AG09309 (cell line): Measurements from ENCODE around the gene ITPKA.

Source experiments
- DNase-seq: peaks from one replicate; pipeline ENCODE4 v3.0.0-alpha.2; 2010; ENCODE audit warnings: low read depth
- H3K4me3 ChIP-seq: 2 replicates; pipeline ENCODE4 v1.5.1; 2011; ENCODE audit warnings: mild to moderate bottlenecking, low read depth, low read length, moderate library complexity; ENCODE audit not compliant: control insufficient read depth
- CTCF ChIP-seq: IDR thresholded peaks from 2 replicates; pipeline ENCODE4 v1.5.1; 2011; ENCODE audit warnings: mild to moderate bottlenecking, low read depth, low read length, inconsistent platforms; ENCODE audit not compliant: insufficient read depth, control insufficient read depth; ENCODE audit errors: missing control alignments

Gene ITPKA

GRCh38 chr15:41510728-41511127 lies 17.1 kb downstream of the ITPKA start:
- H3K4me3 ChIP-seq, result no peak overlapping the region
- no peak for TF ChIP-seq CTCF

GRCh38 chr15:41511331-41511898 lies 17.7 kb downstream of the ITPKA start:
- no peak for DNase-seq
- no peak overlapping the region for H3K4me3 ChIP-seq
- TF ChIP-seq CTCF, result no peak

More at GRCh38 chr15:41510728-41511127, 17.1 kb downstream of the ITPKA start:
- no peak for DNase-seq

GRCh38 chr15:41511899-41512369 lies 18.3 kb downstream of the ITPKA start:
- no peak overlapping the region for H3K4me3 ChIP-seq
- TF ChIP-seq CTCF, result no peak
- DNase-seq, result no peak

- no peak overlapping the region for H3K4me3 ChIP-seq
- no peak for DNase-seq
- no peak for TF ChIP-seq CTCF
Measured at GRCh38 chr15:41512512-41512939, 18.9 kb downstream of the ITPKA start.

GRCh38 chr15:41512940-41513505 lies 19.3 kb downstream of the ITPKA start:
- peak overlapping the region; percentile 15 for H3K4me3 ChIP-seq
- no peak for TF ChIP-seq CTCF
- no peak for DNase-seq

- TF ChIP-seq CTCF, result no peak
- DNase-seq, result no peak
- H3K4me3 ChIP-seq, result peak within 1 kb of the TSS; percentile 15
Measured at GRCh38 chr15:41513506-41514227, 20.0 kb downstream of the ITPKA start, which contains the start of gene LTK. Gene LTK, minus strand, starts transcription at chr15:41513827. Its CDS starts 118 bp downstream, at chr15:41513709.
